Parathyroid adenoma (tissue), 2 donors: Measurements from ENCODE around the gene DEDD.

Experiments
- H2AFZ ChIP-seq: fragments of 300-600 bp; sonication (generic); one replicate; pipeline ENCODE4 v1.7.0; 2017; ENCODE audit warnings: antibody characterized with exemption, mild to moderate bottlenecking
- H3K27ac ChIP-seq: fragments of 300-600 bp; sonication (generic); one replicate; pipeline ENCODE4 v1.7.0; 2017
- H3K27me3 ChIP-seq: fragments of 300-600 bp; sonication (generic); one replicate; pipeline ENCODE4 v1.7.0; 2017; ENCODE audit warnings: low read length; ENCODE audit not compliant: control insufficient read depth, insufficient read depth
- H3K36me3 ChIP-seq: fragments of 300-600 bp; sonication (generic); one replicate; pipeline ENCODE4 v1.7.0; 2017; ENCODE audit warnings: low read length; ENCODE audit not compliant: control insufficient read depth, insufficient read depth
- H3K4me1 ChIP-seq: fragments of 300-600 bp; sonication (generic); one replicate; pipeline ENCODE4 v1.7.0; 2017; ENCODE audit warnings: control low read depth
- H3K4me2 ChIP-seq: fragments of 300-600 bp; sonication (generic); one replicate; pipeline ENCODE4 v1.7.0; 2017; ENCODE audit warnings: low read length
- H3K4me3 ChIP-seq: fragments of 300-600 bp; sonication (generic); one replicate; pipeline ENCODE4 v1.7.0; 2017; ENCODE audit warnings: low read depth, low read length
- H3K79me2 ChIP-seq: fragments of 300-600 bp; sonication (generic); one replicate; pipeline ENCODE4 v1.7.0; 2017; ENCODE audit warnings: control low read depth
- H3K9ac ChIP-seq: fragments of 300-600 bp; sonication (generic); one replicate; pipeline ENCODE4 v1.7.0; 2017; ENCODE audit warnings: mild to moderate bottlenecking
- H3K9me3 ChIP-seq: fragments of 300-600 bp; sonication (generic); one replicate; pipeline ENCODE4 v1.7.0; 2017; ENCODE audit warnings: low read length; ENCODE audit not compliant: control insufficient read depth
- TF ChIP-seq, protein P1 (sequence below): fragments of 300-600 bp; sonication (generic); IDR thresholded peaks from one replicate; pipeline ENCODE4 v1.7.0; 2017; ENCODE audit warnings: antibody characterized with exemption, mild to moderate bottlenecking
- donor health status: primary hyperparathyroidism.

DEDD gene

DNA sequence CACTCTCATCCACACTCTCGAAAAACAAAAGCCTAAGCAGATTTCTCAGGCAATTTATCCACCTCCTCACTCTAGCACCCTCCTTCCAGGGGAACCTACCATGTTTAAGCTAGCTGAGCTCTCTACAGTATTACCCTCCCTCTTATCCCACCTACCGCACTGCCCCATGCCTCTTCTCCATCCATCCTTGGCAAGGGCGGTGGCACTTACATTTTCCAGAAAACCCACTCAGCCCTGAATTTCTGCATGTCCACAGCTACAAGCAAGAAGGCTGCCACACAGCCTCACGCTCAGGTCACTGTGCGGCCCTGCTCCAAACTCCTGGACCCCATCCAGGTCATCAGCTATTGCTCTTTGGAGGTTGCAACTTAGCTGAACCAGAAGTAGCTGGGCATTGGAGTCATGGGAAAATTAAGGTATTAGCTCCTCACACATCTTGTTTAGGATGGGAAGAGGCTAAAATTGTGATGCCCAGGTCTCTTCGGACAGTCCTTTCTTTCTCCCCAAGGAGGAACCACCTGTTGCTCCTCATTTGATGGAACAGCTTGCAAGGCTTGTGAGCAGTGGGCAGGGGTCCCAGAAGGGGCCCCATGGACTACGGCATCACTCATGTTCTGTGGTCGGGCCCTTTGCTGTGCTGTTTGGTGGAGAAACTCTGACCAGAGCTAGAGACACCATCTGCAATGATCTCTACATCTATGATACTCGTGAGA, 33.2 kb downstream of the DEDD start:
- no peak overlapping the region for H3K9ac ChIP-seq
- no peaks in the 10 kb centered on the region for H3K79me2 ChIP-seq
- H3K4me2 ChIP-seq, result peak overlapping the region; percentile 71
- peak overlapping the region; percentile 83 for H2AFZ ChIP-seq
- no peaks in the 10 kb centered on the region for H3K36me3 ChIP-seq
- TF ChIP-seq, protein P1, sequence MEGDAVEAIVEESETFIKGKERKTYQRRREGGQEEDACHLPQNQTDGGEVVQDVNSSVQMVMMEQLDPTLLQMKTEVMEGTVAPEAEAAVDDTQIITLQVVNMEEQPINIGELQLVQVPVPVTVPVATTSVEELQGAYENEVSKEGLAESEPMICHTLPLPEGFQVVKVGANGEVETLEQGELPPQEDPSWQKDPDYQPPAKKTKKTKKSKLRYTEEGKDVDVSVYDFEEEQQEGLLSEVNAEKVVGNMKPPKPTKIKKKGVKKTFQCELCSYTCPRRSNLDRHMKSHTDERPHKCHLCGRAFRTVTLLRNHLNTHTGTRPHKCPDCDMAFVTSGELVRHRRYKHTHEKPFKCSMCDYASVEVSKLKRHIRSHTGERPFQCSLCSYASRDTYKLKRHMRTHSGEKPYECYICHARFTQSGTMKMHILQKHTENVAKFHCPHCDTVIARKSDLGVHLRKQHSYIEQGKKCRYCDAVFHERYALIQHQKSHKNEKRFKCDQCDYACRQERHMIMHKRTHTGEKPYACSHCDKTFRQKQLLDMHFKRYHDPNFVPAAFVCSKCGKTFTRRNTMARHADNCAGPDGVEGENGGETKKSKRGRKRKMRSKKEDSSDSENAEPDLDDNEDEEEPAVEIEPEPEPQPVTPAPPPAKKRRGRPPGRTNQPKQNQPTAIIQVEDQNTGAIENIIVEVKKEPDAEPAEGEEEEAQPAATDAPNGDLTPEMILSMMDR, result no peak
- H3K4me3 ChIP-seq, result peak overlapping the region; percentile 65
- H3K27ac ChIP-seq, result no peak overlapping the region
- no peaks in the 10 kb centered on the region for H3K4me1 ChIP-seq
- H3K27me3 ChIP-seq, result no peaks in the 10 kb centered on the region
- H3K9me3 ChIP-seq, result no peaks in the 10 kb centered on the region

DNA sequence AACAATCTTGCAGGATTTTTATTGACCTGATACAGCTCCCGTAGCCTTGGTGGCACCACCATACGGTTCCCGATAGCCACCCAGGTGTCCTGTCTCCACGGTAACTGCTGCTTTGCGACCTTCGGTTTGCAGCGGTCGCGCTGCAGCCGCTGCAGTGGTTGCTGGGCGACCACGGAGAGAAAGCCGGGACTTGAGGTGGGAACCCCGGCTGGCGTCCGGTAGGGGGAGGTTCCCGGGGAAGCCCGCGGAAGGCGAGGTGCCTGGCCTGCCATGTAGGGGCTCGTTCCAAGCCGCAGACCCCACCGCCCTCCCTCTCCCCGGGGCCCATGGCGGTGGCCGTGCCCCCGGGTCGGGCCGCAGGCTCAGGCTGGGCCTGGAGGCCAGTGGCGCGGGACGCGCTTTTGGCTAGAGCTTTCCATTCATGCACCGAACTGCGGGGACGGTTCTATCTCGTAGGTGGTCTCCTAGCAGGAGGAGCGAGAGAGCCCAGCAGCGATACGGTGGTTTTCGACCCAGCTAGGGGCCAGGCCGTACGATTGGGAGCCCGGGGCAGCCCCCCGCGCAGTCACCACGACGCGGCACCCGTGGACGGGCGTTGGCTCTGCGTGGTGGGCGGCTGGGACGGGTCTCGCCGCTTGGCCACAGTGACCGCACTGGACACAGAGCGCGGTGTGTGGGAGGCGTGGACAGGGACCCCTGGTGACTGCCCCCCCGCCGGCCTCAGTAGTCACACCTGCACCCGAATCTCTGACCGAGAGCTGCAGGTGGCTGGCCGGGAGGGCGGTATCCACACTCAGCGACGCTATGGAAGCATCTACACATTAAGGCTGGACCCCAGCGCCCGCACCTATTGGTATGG, 34.0 kb downstream of the DEDD start, which contains the start of gene KLHDC9:
TSS of gene KLHDC9 (plus strand) at position 152 of the 859 bp plus-strand sequence. CDS start at position 327, 175 bp downstream.
- no peaks in the 10 kb centered on the region for H3K79me2 ChIP-seq
- peak within 1 kb of the TSS; percentile 58 for H3K27ac ChIP-seq
- no peak within 1 kb of the TSS for H3K9ac ChIP-seq
- no peaks in the 10 kb centered on the region for H3K9me3 ChIP-seq
- TF ChIP-seq, protein P1, result peak; percentile 27
- no peaks in the 10 kb centered on the region for H3K4me1 ChIP-seq
- peak within 1 kb of the TSS; percentile 71 for H3K4me2 ChIP-seq
- H3K27me3 ChIP-seq, result no peaks in the 10 kb centered on the region
- H3K4me3 ChIP-seq, result peak within 1 kb of the TSS; percentile 65
- H3K36me3 ChIP-seq, result no peaks in the 10 kb centered on the region
- peak within 1 kb of the TSS; percentile 83 for H2AFZ ChIP-seq

DNA sequence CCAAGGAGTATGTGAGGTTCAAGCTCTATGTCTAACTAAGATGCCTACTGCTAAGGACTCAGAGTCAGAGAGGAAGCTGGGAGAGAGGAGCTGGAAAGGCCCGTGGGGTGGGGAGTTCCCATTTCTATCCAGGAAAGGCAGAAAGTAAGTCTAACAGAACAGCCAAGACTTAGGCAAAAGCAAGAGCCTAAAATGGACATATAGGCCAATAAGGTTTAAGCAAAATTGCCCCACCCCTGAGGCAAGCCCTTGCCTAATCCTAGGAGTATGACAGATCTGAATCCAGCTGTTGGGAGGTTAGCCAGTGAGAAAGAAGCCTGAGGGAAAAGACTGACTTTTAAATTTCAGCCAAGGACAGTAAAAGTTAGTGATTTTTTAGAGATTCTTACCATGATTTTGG, 35.9 kb downstream of the DEDD start:
- no peak overlapping the region for H3K4me2 ChIP-seq

DNA sequence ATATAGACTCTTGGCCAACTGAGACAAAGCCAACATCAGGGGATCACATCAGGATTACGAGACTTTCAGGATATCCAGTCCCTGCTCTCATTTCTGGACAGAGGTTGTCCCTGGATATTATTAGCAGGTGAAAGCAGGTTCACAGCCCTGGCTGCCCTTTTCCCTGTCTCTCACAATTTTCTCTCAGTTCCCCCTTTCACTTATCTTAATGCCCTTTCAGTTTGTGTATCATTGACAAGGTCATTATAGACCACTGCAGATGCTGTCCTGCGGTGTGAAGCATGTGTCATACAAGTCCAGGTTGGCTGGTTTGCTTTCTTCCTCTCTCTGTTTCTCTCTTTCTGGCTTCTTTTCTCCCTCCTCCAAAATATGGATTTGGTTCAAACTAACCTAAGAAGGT, 36.5 kb downstream of the DEDD start:
- Histone ChIP-seq H3K4me3 (no peak overlapping the region), H2AFZ (no peak overlapping the region), H3K27me3 (no peaks in the 10 kb centered on the region), H3K27ac (no peak overlapping the region), H3K9ac (no peak overlapping the region), H3K9me3 (no peaks in the 10 kb centered on the region), H3K79me2 (no peaks in the 10 kb centered on the region), H3K4me1 (no peaks in the 10 kb centered on the region), H3K4me2 (no peak overlapping the region), H3K36me3 (no peaks in the 10 kb centered on the region)
- TF ChIP-seq, protein P1, result no peak

More for the DNA sequence above, 35.9 kb downstream of the DEDD start:
- Histone ChIP-seq H3K4me1 (no peaks in the 10 kb centered on the region), H3K27me3 (no peaks in the 10 kb centered on the region), H3K27ac (no peak overlapping the region), H3K9me3 (no peaks in the 10 kb centered on the region), H2AFZ (no peak overlapping the region), H3K4me3 (no peak overlapping the region), H3K79me2 (no peaks in the 10 kb centered on the region), H3K36me3 (no peaks in the 10 kb centered on the region), H3K9ac (no peak overlapping the region)
- TF ChIP-seq, protein P1, result no peak
